Ascending aorta (tissue), 2 donors: ENCODE measurements around the gene ZFY. TPM values are rescaled to one million over a fixed set of nuclear protein-coding genes. Genes with fewer than 3 reads are reported as not detected.
"Not testable (repeated sequence)": the region's sequence is repeated elsewhere in the genome, so short reads cannot be mapped to it uniquely, and the experiment has no call there.

Source experiments
- DNase-seq, 2 donors: peaks; one replicate each; pipeline ENCODE4 v3.0.0-alpha.2; 2019; ENCODE audit warnings: low spot score in 2 of 2
- H3K27ac ChIP-seq, 2 donors: fragments of 200-600 bp; sonication (generic); one replicate each; pipeline ENCODE4 v1.5.1; 2016 to 2017; ENCODE audit warnings: mild to moderate bottlenecking in 1 of 2
- H3K27me3 ChIP-seq: fragments of 200-600 bp; sonication (generic); one replicate; pipeline ENCODE4 v1.5.1; 2017
- H3K36me3 ChIP-seq, 2 donors: fragments of 200-600 bp; sonication (generic); one replicate each; pipeline ENCODE4 v1.5.1; 2016
- H3K4me1 ChIP-seq, 2 donors: fragments of 200-600 bp; sonication (generic); one replicate each; pipeline ENCODE4 v1.5.1; 2016 to 2017; ENCODE audit warnings: mild to moderate bottlenecking in 1 of 2
- H3K4me3 ChIP-seq, 2 donors: fragments of 200-600 bp; sonication (generic); one replicate each; pipeline ENCODE4 v1.5.1; 2016 to 2017; ENCODE audit warnings: mild to moderate bottlenecking in 1 of 2
- H3K9me3 ChIP-seq, 2 donors: fragments of 200-600 bp; sonication (generic); one replicate each; pipeline ENCODE4 v1.5.1; 2016
- CTCF ChIP-seq, 3 experiments: fragments of 200-600 bp in 2 of 3; fragments of 450-650 bp in 1 of 3; sonication (generic) in 2 of 3; IDR thresholded peaks; one replicate each; pipeline ENCODE4 v1.5.1; 2016 to 2019; ENCODE audit warnings: antibody characterized with exemption in 3 of 3, mild to moderate bottlenecking in 1 of 3, moderate library complexity in 1 of 3
- intact Hi-C: fragments of 100-400 bp; cut with DNase I; formaldehyde crosslinking; loops from one replicate; pipeline ENCODE4 v1.15.1; 2023
- total RNA-seq: library from RNA; depleted of rRNA; stranded (reverse); fragments of >200 nt; gene quantifications from one replicate; pipeline ENCODE4 v1.1.0, GENCODE V29; 2016

ZFY gene
- total RNA-seq, 1 donor from 2014 or later = not detected

GRCh38 chrY:3002680-3003515, 67.7 kb downstream of the ZFY start:
- H3K4me3 ChIP-seq = no peak overlapping the region
- intact Hi-C loops = no loop called here
- DNase-seq = no peak

GRCh38 chrY:3003516-3003830, 68.3 kb downstream of the ZFY start:
- Histone ChIP-seq H3K4me3 (no peak overlapping the region), H3K36me3 (no peaks in the 10 kb centered on the region)

More at GRCh38 chrY:3002680-3003515, 67.7 kb downstream of the ZFY start:
- H3K4me1 ChIP-seq = no peaks in the 10 kb centered on the region
- no peaks in the 10 kb centered on the region for H3K27me3 ChIP-seq
- no peaks in the 10 kb centered on the region for H3K9me3 ChIP-seq
- H3K27ac ChIP-seq = no peak overlapping the region
- H3K36me3 ChIP-seq = no peaks in the 10 kb centered on the region
- no peak for TF ChIP-seq CTCF (IDR thresholded peaks at IDR 0.05)

GRCh38 chrY:3003846-3004245, 68.7 kb downstream of the ZFY start:
- H3K27ac ChIP-seq = no peak overlapping the region
- H3K4me1 ChIP-seq = no peaks in the 10 kb centered on the region
- H3K27me3 ChIP-seq = no peaks in the 10 kb centered on the region
- no peak for DNase-seq
- H3K36me3 ChIP-seq = no peaks in the 10 kb centered on the region
- H3K4me3 ChIP-seq = no peak overlapping the region
- TF ChIP-seq CTCF (IDR thresholded peaks at IDR 0.05) = no peak
- intact Hi-C loops = no loop called here
- H3K9me3 ChIP-seq = no peaks in the 10 kb centered on the region

More at GRCh38 chrY:3003516-3003830, 68.3 kb downstream of the ZFY start:
- Histone ChIP-seq H3K27ac (no peak overlapping the region), H3K27me3 (no peaks in the 10 kb centered on the region), H3K4me1 (no peaks in the 10 kb centered on the region), H3K9me3 (no peaks in the 10 kb centered on the region)
- DNase-seq = no peak
- intact Hi-C loops = no loop called here
- no peak for TF ChIP-seq CTCF (IDR thresholded peaks at IDR 0.05)

- H3K36me3 ChIP-seq, H3K27ac ChIP-seq, H3K4me1 ChIP-seq, H3K27me3 ChIP-seq, intact Hi-C loops, DNase-seq, H3K4me3 ChIP-seq, H3K9me3 ChIP-seq: not testable (repeated sequence)
These were observed 70.8 kb downstream of the ZFY start for GRCh38 chrY:3006031-3006430.

- Histone ChIP-seq H3K4me1 (no peaks in the 10 kb centered on the region), H3K27me3 (no peaks in the 10 kb centered on the region), H3K27ac (no peak overlapping the region), H3K36me3 (no peaks in the 10 kb centered on the region), H3K4me3 (no peak overlapping the region), H3K9me3 (no peaks in the 10 kb centered on the region)
- no peak for DNase-seq
- intact Hi-C loops = no loop called here
- TF ChIP-seq CTCF (IDR thresholded peaks at IDR 0.05) = no peak
These were observed 72.8 kb downstream of the ZFY start for GRCh38 chrY:3007967-3008366.

- no peak for TF ChIP-seq CTCF (IDR thresholded peaks at IDR 0.05)
- Histone ChIP-seq H3K4me3 (no peak overlapping the region), H3K36me3 (no peaks in the 10 kb centered on the region), H3K27me3 (no peaks in the 10 kb centered on the region), H3K9me3 (no peaks in the 10 kb centered on the region), H3K4me1 (no peaks in the 10 kb centered on the region), H3K27ac (no peak overlapping the region)
- DNase-seq = no peak
- intact Hi-C loops = no loop called here
These were observed 77.0 kb downstream of the ZFY start for GRCh38 chrY:3012226-3012625.
